ENCODE data around the gene CCL13.
A peak's percentile ranks its signal among the peaks of the same experiment; 100 is the strongest.

The CCL13 gene

DNA sequence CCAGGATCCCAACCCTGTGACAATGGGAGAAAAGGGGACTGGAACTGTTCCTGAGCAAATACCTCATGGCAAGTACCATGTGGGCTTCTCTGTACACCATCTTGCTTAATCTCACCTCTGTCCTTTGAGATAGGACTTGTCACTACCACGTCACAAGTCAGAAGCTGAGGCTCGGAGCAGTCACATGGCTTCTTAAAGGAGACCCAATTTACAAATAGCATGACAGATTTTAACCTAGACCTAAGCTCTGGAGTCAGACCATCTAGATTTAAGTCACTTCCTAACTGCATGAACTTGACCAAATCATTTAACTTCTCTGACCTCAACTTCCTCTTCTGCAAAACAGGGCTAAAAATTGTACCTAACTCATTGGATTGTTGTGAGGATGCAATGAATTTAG is 42.7 kb downstream of the CCL13 start:
- no CpG with 5 or more reads among the region's 2 CpGs for WGBS (ENCODE audit: insufficient coverage, insufficient read length)
- no peak for DNase-seq (ENCODE audit: low read depth, low spot score)
- no peaks in the 10 kb centered on the region for H3K36me3 ChIP-seq (ENCODE audit: control insufficient read depth, insufficient read depth, low read length)
- no peak overlapping the region for H3K4me3 ChIP-seq (ENCODE audit: low read length)
- no peaks in the 10 kb centered on the region for H3K27me3 ChIP-seq (ENCODE audit: control insufficient read depth, insufficient read depth, low read length)
- H3K27ac ChIP-seq (ENCODE audit: low read length) = no peak overlapping the region
- H3K4me1 ChIP-seq (ENCODE audit: control insufficient read depth, insufficient read depth, low read length) = no peaks in the 10 kb centered on the region
- H3K9me3 ChIP-seq (ENCODE audit: control insufficient read depth, insufficient read depth, low read length) = no peaks in the 10 kb centered on the region

DNA sequence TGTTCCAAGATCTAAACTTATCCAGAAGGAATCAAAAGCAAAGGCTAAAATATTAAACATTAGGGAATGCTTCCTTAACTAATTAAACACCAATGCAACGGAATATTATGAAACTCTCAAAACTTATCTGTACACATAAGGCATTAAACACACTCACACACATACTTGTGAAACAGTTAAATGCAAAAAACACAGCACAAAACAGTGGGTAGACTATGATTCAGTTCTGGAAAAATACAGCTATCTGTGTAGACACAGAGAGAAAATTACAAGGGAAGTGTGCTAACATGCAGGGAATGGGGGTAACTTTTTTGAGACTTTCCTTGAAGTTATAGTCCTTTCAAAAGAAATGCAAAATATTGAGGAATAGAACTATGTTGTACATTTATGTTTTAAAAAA is 43.4 kb downstream of the CCL13 start:
- no peak overlapping the region for H3K27ac ChIP-seq (ENCODE audit: low read length)
- no peaks in the 10 kb centered on the region for H3K4me1 ChIP-seq (ENCODE audit: control insufficient read depth, insufficient read depth, low read length)
- no peaks in the 10 kb centered on the region for H3K36me3 ChIP-seq (ENCODE audit: control insufficient read depth, insufficient read depth, low read length)
- no peaks in the 10 kb centered on the region for H3K27me3 ChIP-seq (ENCODE audit: control insufficient read depth, insufficient read depth, low read length)
- no peak overlapping the region for H3K4me3 ChIP-seq (ENCODE audit: low read length)
- H3K9me3 ChIP-seq (ENCODE audit: control insufficient read depth, insufficient read depth, low read length) = no peaks in the 10 kb centered on the region
- no peak for DNase-seq (ENCODE audit: low read depth, low spot score)
- WGBS (ENCODE audit: insufficient coverage, insufficient read length) = no CpG with 5 or more reads among the region's 1 CpG

DNA sequence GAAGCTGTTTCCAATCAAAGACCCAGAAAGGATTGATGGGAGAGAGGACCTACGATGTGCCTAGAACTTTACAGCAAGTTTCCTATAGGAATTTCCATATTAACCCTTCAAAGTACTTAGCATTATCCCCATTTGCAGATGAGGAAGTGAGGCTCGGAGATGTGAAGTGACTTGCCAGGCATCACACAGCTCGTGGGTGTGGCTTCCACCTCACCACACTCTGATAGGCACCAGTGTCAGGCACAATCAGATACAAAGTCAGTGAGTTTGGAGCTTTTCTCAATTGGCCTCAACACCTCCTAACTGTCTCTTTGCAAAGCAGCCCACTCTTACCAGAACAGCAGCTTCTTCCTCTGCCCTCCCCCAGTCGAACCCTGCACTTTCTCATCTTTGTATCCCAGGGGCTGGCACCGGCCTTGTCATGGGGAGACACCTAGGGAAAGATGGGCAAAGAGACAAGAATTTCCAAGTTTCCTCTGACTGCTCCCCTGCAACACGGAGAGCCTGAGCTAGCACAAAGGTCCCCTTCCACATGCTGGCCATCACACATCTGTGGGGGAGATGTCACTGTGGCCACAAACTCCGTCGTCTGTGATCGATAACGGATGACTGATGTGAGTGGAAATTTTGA is 44.1 kb downstream of the CCL13 start:
- DNase-seq (ENCODE audit: low read depth, low spot score) = no peak
- no peaks in the 10 kb centered on the region for H3K36me3 ChIP-seq (ENCODE audit: control insufficient read depth, insufficient read depth, low read length)
- no peaks in the 10 kb centered on the region for H3K27me3 ChIP-seq (ENCODE audit: control insufficient read depth, insufficient read depth, low read length)
- H3K9me3 ChIP-seq (ENCODE audit: control insufficient read depth, insufficient read depth, low read length) = no peaks in the 10 kb centered on the region
- H3K4me3 ChIP-seq (ENCODE audit: low read length) = peak overlapping the region; percentile 11; the same call in 1 of the 2 replicates
- H3K27ac ChIP-seq (ENCODE audit: low read length) = no peak overlapping the region
- H3K4me1 ChIP-seq (ENCODE audit: control insufficient read depth, insufficient read depth, low read length) = no peaks in the 10 kb centered on the region
- WGBS (ENCODE audit: insufficient coverage, insufficient read length) = no CpG with 5 or more reads among the region's 10 CpGs

DNA sequence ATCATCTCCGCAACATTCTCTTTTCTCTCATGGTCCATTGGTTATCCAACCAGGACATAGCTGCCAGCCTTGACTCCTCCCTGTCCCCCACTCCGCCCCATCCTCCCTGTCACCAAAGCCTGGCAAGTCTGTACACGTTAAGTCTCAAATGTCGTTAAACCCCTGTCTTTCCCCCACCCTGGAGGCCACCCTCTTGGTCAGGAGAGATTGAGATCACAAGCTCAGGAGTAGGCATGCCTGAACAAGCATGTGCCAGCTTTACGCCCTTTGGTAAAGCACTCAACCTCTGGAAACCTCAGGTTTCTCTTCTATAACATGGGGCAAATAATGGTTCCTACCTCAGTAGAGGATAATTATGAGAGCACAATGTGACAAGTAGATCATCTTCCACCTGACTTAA is 44.9 kb downstream of the CCL13 start:
- DNase-seq (ENCODE audit: low read depth, low spot score) = no peak
- Histone ChIP-seq H3K9me3 (ENCODE audit: control insufficient read depth, insufficient read depth, low read length) (no peaks in the 10 kb centered on the region), H3K27ac (ENCODE audit: low read length) (no peak overlapping the region), H3K36me3 (ENCODE audit: control insufficient read depth, insufficient read depth, low read length) (no peaks in the 10 kb centered on the region), H3K27me3 (ENCODE audit: control insufficient read depth, insufficient read depth, low read length) (no peaks in the 10 kb centered on the region), H3K4me3 (ENCODE audit: low read length) (no peak overlapping the region), H3K4me1 (ENCODE audit: control insufficient read depth, insufficient read depth, low read length) (no peaks in the 10 kb centered on the region)
- no CpG with 5 or more reads among the region's 5 CpGs for WGBS (ENCODE audit: insufficient coverage, insufficient read length)

DNA sequence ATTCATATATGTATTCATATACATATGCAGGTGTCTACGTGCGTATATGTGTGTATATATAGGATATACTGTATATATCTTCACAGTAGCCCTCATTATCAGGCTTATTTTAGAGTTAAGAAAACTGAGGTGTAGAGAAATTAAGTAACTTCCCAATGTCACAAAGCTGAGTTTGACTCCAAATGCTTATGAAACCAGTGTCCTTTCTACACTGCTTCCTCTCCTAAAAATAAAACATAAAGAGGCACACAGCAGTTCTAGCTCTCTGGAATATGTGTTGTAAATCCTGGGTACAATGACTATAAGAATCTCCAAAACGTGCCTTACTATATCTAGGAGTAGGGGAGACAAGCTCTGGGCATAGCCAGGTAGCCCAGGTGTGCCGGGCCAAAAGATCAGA is 46.7 kb downstream of the CCL13 start:
- H3K4me3 ChIP-seq (ENCODE audit: low read length) = no peak overlapping the region
- no CpG with 5 or more reads among the region's 4 CpGs for WGBS (ENCODE audit: insufficient coverage, insufficient read length)
- no peaks in the 10 kb centered on the region for H3K4me1 ChIP-seq (ENCODE audit: control insufficient read depth, insufficient read depth, low read length)
- DNase-seq (ENCODE audit: low read depth, low spot score) = no peak
- no peak overlapping the region for H3K27ac ChIP-seq (ENCODE audit: low read length)
- H3K9me3 ChIP-seq (ENCODE audit: control insufficient read depth, insufficient read depth, low read length) = no peaks in the 10 kb centered on the region
- no peaks in the 10 kb centered on the region for H3K27me3 ChIP-seq (ENCODE audit: control insufficient read depth, insufficient read depth, low read length)
- H3K36me3 ChIP-seq (ENCODE audit: control insufficient read depth, insufficient read depth, low read length) = no peaks in the 10 kb centered on the region

DNA sequence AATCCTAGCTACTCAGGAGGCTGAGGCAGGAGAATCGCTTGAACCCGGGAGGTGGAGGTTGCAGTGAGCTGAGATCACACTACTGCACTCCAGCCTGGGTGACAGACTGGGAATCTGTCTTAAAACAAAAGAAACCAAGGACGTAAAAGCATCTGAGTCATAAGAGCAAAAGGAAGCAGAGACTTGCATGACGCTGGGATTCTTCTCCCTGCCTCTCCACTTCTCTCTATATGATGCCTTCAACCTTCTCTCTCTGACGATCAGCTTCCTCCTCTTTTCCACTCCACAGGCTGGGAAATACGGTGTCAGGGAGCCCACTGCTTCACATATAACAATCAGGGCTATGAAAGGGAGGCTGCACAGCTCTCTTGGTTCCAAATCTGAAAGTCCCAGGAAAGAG is 49.9 kb downstream of the CCL13 start:
- no peaks in the 10 kb centered on the region for H3K9me3 ChIP-seq (ENCODE audit: control insufficient read depth, insufficient read depth, low read length)
- H3K4me3 ChIP-seq (ENCODE audit: low read length) = no peak overlapping the region
- no CpG with 5 or more reads among the region's 6 CpGs for WGBS (ENCODE audit: insufficient coverage, insufficient read length)

More for the DNA sequence above, 49.9 kb downstream of the CCL13 start:
- H3K27me3 ChIP-seq (ENCODE audit: control insufficient read depth, insufficient read depth, low read length) = no peaks in the 10 kb centered on the region; the same call in 1 of the 2 replicates
- no peak for DNase-seq (ENCODE audit: low read depth, low spot score)
- H3K36me3 ChIP-seq (ENCODE audit: control insufficient read depth, insufficient read depth, low read length) = no peaks in the 10 kb centered on the region
- no peak overlapping the region for H3K27ac ChIP-seq (ENCODE audit: low read length)
- H3K4me1 ChIP-seq (ENCODE audit: control insufficient read depth, insufficient read depth, low read length) = no peaks in the 10 kb centered on the region
